Tibial nerve (tissue), 4 donors: ENCODE results near the gene MMP3. TPM values are rescaled to one million over a fixed set of nuclear protein-coding genes. Genes with fewer than 3 reads are reported as not detected.
"Not testable (repeated sequence)": the region's sequence is repeated elsewhere in the genome, so short reads cannot be mapped to it uniquely, and the experiment has no call there.

Source experiments
- DNase-seq, 2 donors: peaks; one replicate each; pipeline ENCODE4 v3.0.0-alpha.2; 2019; ENCODE audit warnings: low spot score in 2 of 2
- H3K27ac ChIP-seq, 4 donors: fragments of 200-600 bp; sonication (generic) in 3 of 4; one replicate each; pipeline ENCODE4 v1.5.1; 2017 to 2019; ENCODE audit warnings: mild to moderate bottlenecking in 1 of 4
- H3K27me3 ChIP-seq, 2 donors: fragments of 200-600 bp; sonication (generic) in 1 of 2; one replicate each; pipeline versions ENCODE4 v1.5.1 to v1.6.0; 2017 to 2019
- H3K36me3 ChIP-seq, 3 donors: fragments of 200-600 bp; sonication (generic); one replicate each; pipeline ENCODE4 v1.5.1; 2018 to 2019
- H3K4me1 ChIP-seq, 4 donors: fragments of 200-600 bp; sonication (generic) in 3 of 4; one replicate each; pipeline ENCODE4 v1.5.1; 2017 to 2019
- H3K4me3 ChIP-seq, 4 donors: fragments of 200-600 bp; sonication (generic) in 3 of 4; one replicate each; pipeline ENCODE4 v1.5.1; 2017 to 2019; ENCODE audit warnings: mild to moderate bottlenecking in 1 of 4, moderate library complexity in 1 of 4
- H3K9me3 ChIP-seq, 4 donors: fragments of 200-600 bp; sonication (generic) in 3 of 4; one replicate each; pipeline ENCODE4 v1.5.1; 2017 to 2019
- EP300 ChIP-seq, 2 donors: sonication (generic); formaldehyde crosslinking; IDR thresholded peaks; one replicate each; pipeline ENCODE4 v1.6.1; 2017; ENCODE audit warnings: antibody characterized with exemption in 2 of 2, mild to moderate bottlenecking in 1 of 2
- POLR2A ChIP-seq, 2 donors: fragments of 450-650 bp; IDR thresholded peaks; one replicate each; pipeline ENCODE4 v1.6.1; 2017; ENCODE audit warnings: antibody characterized with exemption in 2 of 2, mild to moderate bottlenecking in 2 of 2, moderate library complexity in 2 of 2
- WGBS, 2 donors: methylation state at CpG; one replicate each; pipeline ENCODE4 v1.1.5; 2018; 5-methylcytosine and 5-hydroxymethylcytosine counted together
- total RNA-seq, 4 donors: library from RNA; depleted of rRNA; stranded (reverse); fragments of >200 nt; gene quantifications; one replicate each; pipeline ENCODE4 v1.1.0, GENCODE V29; 2016
- TF ChIP-seq, protein P1 (sequence below), 5 experiments: fragments of 200-600 bp in 3 of 5; fragments of 450-650 bp in 2 of 5; sonication (generic) in 3 of 5; IDR thresholded peaks; one replicate each; pipeline ENCODE4 v1.5.1; 2016 to 2019; ENCODE audit warnings: antibody characterized with exemption in 5 of 5, mild to moderate bottlenecking in 3 of 5, moderate library complexity in 2 of 5

The MMP3 gene
- total RNA-seq, 4 donors from 2014 or later: 6.1 to 545 (median 85.1) TPM

DNA sequence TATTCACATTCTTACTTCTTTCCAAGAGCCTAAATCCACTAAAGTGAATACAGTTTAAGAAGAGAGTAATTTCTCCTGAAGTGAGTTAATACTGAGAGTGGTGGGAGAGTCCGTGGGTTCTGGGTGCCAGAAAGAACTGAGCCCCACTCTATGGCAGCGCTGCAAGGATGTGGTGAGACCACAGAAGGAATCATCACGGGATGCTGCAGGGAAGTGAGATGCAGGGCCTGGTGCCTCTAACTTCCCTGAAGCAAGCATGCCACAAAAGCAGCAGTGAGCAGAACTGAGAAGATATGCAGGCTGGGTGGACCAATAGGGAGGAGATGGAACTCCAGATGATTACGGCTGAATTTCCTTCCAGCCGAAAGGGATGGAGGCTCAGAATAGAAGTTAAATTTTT is 36.4 kb upstream of the MMP3 start:
- Histone ChIP-seq H3K27ac (no peak overlapping the region), H3K4me1 (no peaks in the 10 kb centered on the region), H3K4me3 (no peak overlapping the region), H3K27me3 (no peaks in the 10 kb centered on the region), H3K9me3 (no peaks in the 10 kb centered on the region), H3K36me3 (no peaks in the 10 kb centered on the region)
- 80 to 85% methylated on average over 5 of the region's 5 CpGs for WGBS, 2 donors
- TF ChIP-seq EP300 (IDR thresholded peaks at IDR 0.05) (no peak), POLR2A (IDR thresholded peaks at IDR 0.05) (no peak)
- TF ChIP-seq, protein P1, sequence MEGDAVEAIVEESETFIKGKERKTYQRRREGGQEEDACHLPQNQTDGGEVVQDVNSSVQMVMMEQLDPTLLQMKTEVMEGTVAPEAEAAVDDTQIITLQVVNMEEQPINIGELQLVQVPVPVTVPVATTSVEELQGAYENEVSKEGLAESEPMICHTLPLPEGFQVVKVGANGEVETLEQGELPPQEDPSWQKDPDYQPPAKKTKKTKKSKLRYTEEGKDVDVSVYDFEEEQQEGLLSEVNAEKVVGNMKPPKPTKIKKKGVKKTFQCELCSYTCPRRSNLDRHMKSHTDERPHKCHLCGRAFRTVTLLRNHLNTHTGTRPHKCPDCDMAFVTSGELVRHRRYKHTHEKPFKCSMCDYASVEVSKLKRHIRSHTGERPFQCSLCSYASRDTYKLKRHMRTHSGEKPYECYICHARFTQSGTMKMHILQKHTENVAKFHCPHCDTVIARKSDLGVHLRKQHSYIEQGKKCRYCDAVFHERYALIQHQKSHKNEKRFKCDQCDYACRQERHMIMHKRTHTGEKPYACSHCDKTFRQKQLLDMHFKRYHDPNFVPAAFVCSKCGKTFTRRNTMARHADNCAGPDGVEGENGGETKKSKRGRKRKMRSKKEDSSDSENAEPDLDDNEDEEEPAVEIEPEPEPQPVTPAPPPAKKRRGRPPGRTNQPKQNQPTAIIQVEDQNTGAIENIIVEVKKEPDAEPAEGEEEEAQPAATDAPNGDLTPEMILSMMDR (IDR thresholded peaks at IDR 0.05): no peak
- DNase-seq: no peak

DNA sequence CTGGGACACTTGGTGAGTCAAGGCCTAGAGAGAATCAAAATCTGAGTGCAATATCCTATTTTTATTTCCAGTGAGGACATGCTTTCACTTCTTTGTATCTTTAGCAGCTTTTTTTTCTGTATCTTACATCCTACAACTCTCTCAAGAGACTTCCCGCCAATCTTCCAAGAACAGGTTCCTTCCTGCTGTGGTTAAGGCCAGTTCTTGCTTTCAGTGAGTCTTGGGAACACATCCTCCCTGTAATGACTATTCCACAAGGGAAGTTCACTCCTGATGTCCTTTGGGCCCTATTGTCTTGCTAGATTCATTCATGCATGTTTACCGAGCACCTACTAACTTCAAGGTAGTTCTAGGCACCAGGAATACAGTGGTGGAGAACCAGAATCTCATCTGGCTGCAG is 35.2 kb upstream of the MMP3 start:
- Histone ChIP-seq H3K4me1 (no peaks in the 10 kb centered on the region), H3K27me3 (no peaks in the 10 kb centered on the region), H3K4me3 (no peak overlapping the region), H3K9me3 (no peaks in the 10 kb centered on the region), H3K27ac (no peak overlapping the region), H3K36me3 (no peaks in the 10 kb centered on the region)
- TF ChIP-seq, protein P1 (IDR thresholded peaks at IDR 0.05): no peak
- TF ChIP-seq POLR2A (IDR thresholded peaks at IDR 0.05) (no peak), EP300 (IDR thresholded peaks at IDR 0.05) (no peak)
- 73 to 92% methylated on average over 2 of the region's 2 CpGs for WGBS, 2 donors
- no peak for DNase-seq

DNA sequence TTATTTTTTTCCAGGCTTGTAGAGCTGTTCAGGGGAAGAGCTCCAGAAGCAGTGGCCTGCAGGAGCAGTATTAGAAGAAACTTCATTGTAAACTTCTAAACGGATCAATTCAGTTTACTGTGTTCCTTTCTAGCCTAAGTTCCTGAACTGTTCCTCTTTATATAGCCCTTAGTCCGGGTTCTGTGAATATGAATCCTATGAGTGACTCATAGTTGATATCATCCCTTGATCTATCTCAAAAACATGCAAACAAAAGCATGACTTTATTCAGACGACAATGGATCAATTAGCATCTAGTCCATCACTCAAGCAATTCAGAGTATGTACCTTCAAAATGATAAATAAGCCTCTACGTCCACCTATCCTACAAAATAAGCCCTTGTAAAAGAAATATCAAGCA is 31.4 kb upstream of the MMP3 start, which contains the start of gene MMP12:
MMP12 (minus strand) TSS at position 131 of the 400 bp plus-strand sequence; CDS start at position 86, 45 bp downstream.
- WGBS, 2 donors: 55 to 62% methylated on average over 4 of the region's 4 CpGs
- no peak for DNase-seq
- Histone ChIP-seq H3K27me3 (no peaks in the 10 kb centered on the region), H3K9me3 (no peaks in the 10 kb centered on the region), H3K4me3 (no peak within 1 kb of the TSS), H3K36me3 (no peaks in the 10 kb centered on the region), H3K27ac (no peak within 1 kb of the TSS), H3K4me1 (no peaks in the 10 kb centered on the region)
- TF ChIP-seq EP300 (IDR thresholded peaks at IDR 0.05) (no peak), POLR2A (IDR thresholded peaks at IDR 0.05) (no peak)
- TF ChIP-seq, protein P1 (IDR thresholded peaks at IDR 0.05): no peak

DNA sequence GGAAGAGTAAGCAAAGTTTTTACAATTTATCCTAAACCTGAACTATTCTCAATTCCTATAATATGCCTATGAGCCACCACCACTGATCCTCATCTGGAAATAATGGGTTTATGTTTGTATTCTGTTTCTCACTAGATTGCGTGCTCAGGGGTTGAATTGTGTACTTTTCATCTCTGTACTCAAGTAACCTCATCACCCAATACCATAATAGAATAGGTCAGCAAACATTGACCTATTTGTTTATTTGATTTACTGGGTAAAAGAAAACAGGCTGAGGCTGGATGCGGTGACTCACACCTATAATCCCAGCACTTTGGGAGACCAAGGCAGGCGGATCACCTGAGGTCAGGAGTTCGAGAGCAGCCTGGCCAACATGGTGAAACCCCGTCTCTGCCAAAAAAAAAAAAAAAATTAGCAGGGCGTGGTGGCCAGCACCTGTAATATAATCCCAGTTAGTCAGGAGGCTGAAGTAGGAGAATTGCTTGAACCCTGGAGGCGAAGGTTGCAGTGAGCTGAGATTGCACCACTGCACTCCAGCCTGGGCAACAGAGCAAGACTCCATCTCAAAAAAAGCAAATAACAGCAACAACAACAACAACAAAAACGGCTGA is 26.1 kb upstream of the MMP3 start:
- H3K27me3 ChIP-seq, H3K27ac ChIP-seq, H3K4me1 ChIP-seq, H3K4me3 ChIP-seq, H3K36me3 ChIP-seq, H3K9me3 ChIP-seq, DNase-seq: not testable (repeated sequence)
- 78 to 82% methylated on average over 8 of the region's 8 CpGs for WGBS, 2 donors

DNA sequence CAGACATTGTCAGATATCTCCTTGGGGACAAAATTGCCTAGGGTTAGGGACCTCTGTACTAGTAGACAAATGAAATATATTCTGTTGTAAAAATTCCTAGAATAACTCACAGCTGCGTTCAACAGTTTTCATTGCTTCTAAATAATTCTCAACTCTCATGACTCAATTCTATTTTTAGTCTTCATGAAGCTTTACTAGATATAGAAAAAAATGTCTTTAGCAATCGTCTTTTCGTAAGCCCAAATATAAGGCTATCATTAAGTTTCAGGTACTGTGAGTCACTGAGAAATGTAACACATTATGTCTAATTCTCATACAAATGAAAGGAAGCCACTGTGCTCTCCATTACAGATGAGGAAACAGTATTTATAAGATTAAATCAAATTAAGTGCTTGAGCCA is 24.9 kb upstream of the MMP3 start:
- H3K27me3 ChIP-seq: no peaks in the 10 kb centered on the region
- peaks cover 0 to 16% (median 4%) of the 10 kb centered on the region in 4 donors for H3K4me1 ChIP-seq
- 33 to 49% methylated on average over 3 of the region's 3 CpGs for WGBS, 2 donors
- DNase-seq: no peak
- no peak overlapping the region for H3K27ac ChIP-seq
- H3K9me3 ChIP-seq: no peaks in the 10 kb centered on the region
- H3K4me3 ChIP-seq: no peak overlapping the region
- no peaks in the 10 kb centered on the region for H3K36me3 ChIP-seq
- TF ChIP-seq, protein P1 (IDR thresholded peaks at IDR 0.05): no peak
- TF ChIP-seq EP300 (IDR thresholded peaks at IDR 0.05) (no peak), POLR2A (IDR thresholded peaks at IDR 0.05) (no peak)
